Suprapubic skin (tissue), 4 donors: ENCODE measurements around the gene LMNTD1. TPM values are rescaled to one million over a fixed set of nuclear protein-coding genes. Genes with fewer than 3 reads are reported as not detected.

Source experiments
- DNase-seq, 2 donors: peaks; one replicate each; pipeline ENCODE4 v3.0.0-alpha.2; 2019; ENCODE audit warnings: low spot score in 2 of 2
- H3K27ac ChIP-seq: fragments of 200-600 bp; sonication (generic); one replicate; pipeline ENCODE4 v1.5.1; 2019
- H3K27me3 ChIP-seq: fragments of 200-600 bp; sonication (generic); one replicate; pipeline ENCODE4 v1.5.1; 2019
- H3K36me3 ChIP-seq: fragments of 200-600 bp; sonication (generic); one replicate; pipeline ENCODE4 v1.5.1; 2019
- H3K4me1 ChIP-seq: fragments of 200-600 bp; sonication (generic); one replicate; pipeline ENCODE4 v1.5.1; 2019
- H3K4me3 ChIP-seq: fragments of 200-600 bp; sonication (generic); one replicate; pipeline ENCODE4 v1.5.1; 2019; ENCODE audit warnings: mild to moderate bottlenecking
- H3K9me3 ChIP-seq: fragments of 200-600 bp; sonication (generic); one replicate; pipeline ENCODE4 v1.5.1; 2019
- EP300 ChIP-seq: sonication (generic); formaldehyde crosslinking; IDR thresholded peaks from one replicate; pipeline ENCODE4 v1.6.1; 2017; ENCODE audit warnings: antibody characterized with exemption
- POLR2A ChIP-seq, 2 donors: fragments of 450-650 bp; IDR thresholded peaks; one replicate each; pipeline ENCODE4 v1.6.1; 2017; ENCODE audit warnings: antibody characterized with exemption in 2 of 2, mild to moderate bottlenecking in 2 of 2, moderate library complexity in 2 of 2
- POLR2AphosphoS5 ChIP-seq, 3 donors: sonication (generic); formaldehyde crosslinking; IDR thresholded peaks; one replicate each; pipeline ENCODE4 v1.6.1; 2017; ENCODE audit warnings: antibody characterized with exemption in 3 of 3
- WGBS: methylation state at CpG from one replicate; pipeline ENCODE4 v1.1.5; 2018; 5-methylcytosine and 5-hydroxymethylcytosine counted together
- total RNA-seq, 4 donors: library from RNA; depleted of rRNA; stranded (reverse); fragments of >200 nt; gene quantifications; one replicate each; pipeline ENCODE4 v1.1.0, GENCODE V29; 2016
- TF ChIP-seq, protein P1 (sequence below), 2 donors: fragments of 200-600 bp in 1 of 2; fragments of 450-650 bp in 1 of 2; sonication (generic) in 1 of 2; IDR thresholded peaks; one replicate each; pipeline ENCODE4 v1.5.1; 2016 to 2019; ENCODE audit warnings: antibody characterized with exemption in 2 of 2, mild to moderate bottlenecking in 1 of 2, moderate library complexity in 1 of 2

The LMNTD1 gene
- total RNA-seq, 4 donors from 2014 or later: 2.7 TPM; not detected in 3

DNA sequence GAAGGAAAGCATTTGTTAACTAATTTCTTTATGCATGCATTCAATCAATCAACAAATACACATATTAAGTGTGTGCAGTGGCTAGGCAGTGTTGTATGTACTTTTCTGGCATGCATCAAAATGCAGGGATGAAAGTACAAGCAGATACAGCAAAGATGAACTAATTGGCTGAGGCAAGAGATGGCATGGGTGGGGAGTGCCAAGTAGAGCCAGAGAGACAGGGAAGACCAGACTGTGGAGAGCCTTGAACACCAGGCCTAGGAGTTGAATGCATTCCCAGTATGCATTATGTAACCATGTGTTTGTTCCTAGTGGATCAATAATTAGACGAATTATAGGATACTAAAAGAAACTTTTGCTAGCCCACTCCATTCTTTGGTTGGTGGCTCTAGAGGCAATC is 17.3 kb upstream of the LMNTD1 start:
- TF ChIP-seq, protein P1, sequence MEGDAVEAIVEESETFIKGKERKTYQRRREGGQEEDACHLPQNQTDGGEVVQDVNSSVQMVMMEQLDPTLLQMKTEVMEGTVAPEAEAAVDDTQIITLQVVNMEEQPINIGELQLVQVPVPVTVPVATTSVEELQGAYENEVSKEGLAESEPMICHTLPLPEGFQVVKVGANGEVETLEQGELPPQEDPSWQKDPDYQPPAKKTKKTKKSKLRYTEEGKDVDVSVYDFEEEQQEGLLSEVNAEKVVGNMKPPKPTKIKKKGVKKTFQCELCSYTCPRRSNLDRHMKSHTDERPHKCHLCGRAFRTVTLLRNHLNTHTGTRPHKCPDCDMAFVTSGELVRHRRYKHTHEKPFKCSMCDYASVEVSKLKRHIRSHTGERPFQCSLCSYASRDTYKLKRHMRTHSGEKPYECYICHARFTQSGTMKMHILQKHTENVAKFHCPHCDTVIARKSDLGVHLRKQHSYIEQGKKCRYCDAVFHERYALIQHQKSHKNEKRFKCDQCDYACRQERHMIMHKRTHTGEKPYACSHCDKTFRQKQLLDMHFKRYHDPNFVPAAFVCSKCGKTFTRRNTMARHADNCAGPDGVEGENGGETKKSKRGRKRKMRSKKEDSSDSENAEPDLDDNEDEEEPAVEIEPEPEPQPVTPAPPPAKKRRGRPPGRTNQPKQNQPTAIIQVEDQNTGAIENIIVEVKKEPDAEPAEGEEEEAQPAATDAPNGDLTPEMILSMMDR (IDR thresholded peaks at IDR 0.05): no peak
- no peak for TF ChIP-seq EP300
- no peak for TF ChIP-seq POLR2A (IDR thresholded peaks at IDR 0.05)
- no peak for TF ChIP-seq POLR2AphosphoS5 (IDR thresholded peaks at IDR 0.05)

DNA sequence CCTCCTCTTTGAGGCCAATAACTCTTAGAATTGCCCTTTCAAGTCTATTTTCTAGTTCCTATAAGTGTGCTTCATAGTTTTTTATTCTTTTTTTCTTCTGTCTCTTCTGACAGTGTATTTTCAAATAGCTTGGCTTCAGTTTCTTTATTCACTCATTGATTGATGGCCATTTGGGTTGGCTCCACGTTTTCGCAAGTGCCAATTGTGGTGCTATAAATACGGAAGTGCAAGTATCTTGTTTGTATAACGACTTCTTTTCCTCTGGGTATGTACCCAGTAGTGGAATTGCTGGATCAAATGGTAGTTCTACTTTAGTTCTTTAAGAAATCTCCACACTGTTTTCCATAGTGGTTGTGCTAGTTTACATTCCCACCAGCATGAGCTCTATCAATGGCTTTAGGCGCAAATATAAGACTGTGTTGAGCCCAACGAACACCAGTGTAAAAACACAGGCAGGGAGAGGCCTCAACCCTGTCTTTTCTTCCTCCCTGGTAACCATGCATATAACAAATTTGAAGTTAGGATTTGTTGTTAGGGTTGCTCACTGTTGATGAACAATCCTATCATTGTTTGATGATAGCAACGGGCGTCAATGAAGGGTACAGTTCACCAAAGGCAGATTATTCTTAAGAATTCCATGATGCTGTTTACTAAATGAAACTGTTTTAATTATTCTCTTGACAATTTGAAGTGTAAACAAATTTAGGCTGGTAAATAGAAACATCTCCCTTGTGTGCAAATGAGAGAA is 13.3 kb upstream of the LMNTD1 start:
- no peak overlapping the region for H3K4me3 ChIP-seq
- DNase-seq: no peak
- H3K4me1 ChIP-seq: peaks cover 3% of the 10 kb centered on the region
- H3K36me3 ChIP-seq: no peaks in the 10 kb centered on the region
- 63% methylated on average over 8 of the region's 8 CpGs for WGBS
- H3K27ac ChIP-seq: no peak overlapping the region
- H3K9me3 ChIP-seq: no peaks in the 10 kb centered on the region
- H3K27me3 ChIP-seq: no peaks in the 10 kb centered on the region
- TF ChIP-seq POLR2AphosphoS5 (IDR thresholded peaks at IDR 0.05) (no peak), EP300 (no peak), POLR2A (IDR thresholded peaks at IDR 0.05) (no peak)
- TF ChIP-seq, protein P1 (IDR thresholded peaks at IDR 0.05): no peak

More for the DNA sequence above, 17.3 kb upstream of the LMNTD1 start:
- no peaks in the 10 kb centered on the region for H3K27me3 ChIP-seq
- no peak for DNase-seq
- no peak overlapping the region for H3K4me3 ChIP-seq
- peaks cover 22% of the 10 kb centered on the region for H3K4me1 ChIP-seq
- 53% methylated on average over 1 of the region's 1 CpG for whole genome bisulfite sequencing
- H3K27ac ChIP-seq: no peak overlapping the region
- no peaks in the 10 kb centered on the region for H3K9me3 ChIP-seq
- H3K36me3 ChIP-seq: no peaks in the 10 kb centered on the region

DNA sequence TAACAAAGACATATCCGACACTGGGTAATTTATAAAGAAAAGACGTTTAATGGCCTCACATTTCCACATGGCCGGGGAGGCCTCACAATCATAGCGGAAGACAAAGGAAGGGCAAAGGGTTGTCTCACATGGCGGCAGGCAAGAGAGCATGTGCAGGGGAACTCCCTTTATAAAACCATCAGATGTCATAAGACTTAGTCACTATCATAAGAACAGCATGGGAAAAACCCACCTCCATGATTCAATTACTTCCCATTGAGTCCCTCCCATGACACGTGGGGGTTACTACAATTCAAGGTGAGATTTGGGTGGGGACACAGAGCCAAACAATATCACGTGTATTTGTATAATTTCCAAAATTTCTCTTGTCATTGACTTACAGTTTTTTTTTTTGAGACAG is 5.5 kb upstream of the LMNTD1 start:
- no peaks in the 10 kb centered on the region for H3K4me1 ChIP-seq
- no peaks in the 10 kb centered on the region for H3K27me3 ChIP-seq
- 89% methylated on average over 7 of the region's 7 CpGs for WGBS
- TF ChIP-seq POLR2AphosphoS5 (IDR thresholded peaks at IDR 0.05) (no peak), EP300 (no peak), POLR2A (IDR thresholded peaks at IDR 0.05) (no peak)
- no peak overlapping the region for H3K27ac ChIP-seq
- no peak for DNase-seq
- no peak overlapping the region for H3K4me3 ChIP-seq
- H3K9me3 ChIP-seq: no peaks in the 10 kb centered on the region
- H3K36me3 ChIP-seq: no peaks in the 10 kb centered on the region

DNA sequence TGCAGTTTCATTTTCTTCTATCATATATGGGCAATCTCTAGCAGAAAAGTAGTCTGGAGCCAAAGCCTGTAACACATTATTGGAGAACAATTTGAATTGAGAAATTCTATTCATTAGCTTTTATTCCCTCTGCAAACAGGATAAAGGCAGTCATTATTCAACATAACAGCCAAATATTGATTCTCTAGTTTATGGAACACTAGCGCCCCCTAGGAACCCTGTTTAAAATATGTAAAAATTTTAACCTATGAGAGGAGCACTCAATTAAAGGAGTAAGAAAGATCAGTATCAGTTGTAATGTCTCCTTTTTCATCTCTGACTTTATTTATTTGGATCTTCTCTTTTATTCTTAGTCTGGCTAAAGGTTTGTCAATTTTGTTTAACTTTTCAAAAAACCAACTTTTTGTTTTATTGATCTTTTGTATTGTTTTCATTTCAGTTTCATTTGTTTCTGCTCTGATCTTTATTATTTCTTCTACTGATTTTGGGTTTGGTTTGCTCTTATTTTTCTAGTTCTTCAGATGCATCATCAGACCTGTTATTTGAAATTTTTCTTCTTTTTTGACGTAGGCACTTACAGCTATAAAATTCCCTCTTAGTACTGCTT is 4.8 kb upstream of the LMNTD1 start:
- no peak overlapping the region for H3K4me3 ChIP-seq
- H3K9me3 ChIP-seq: no peaks in the 10 kb centered on the region
- H3K36me3 ChIP-seq: no peaks in the 10 kb centered on the region
- no peak for DNase-seq
- no peaks in the 10 kb centered on the region for H3K4me1 ChIP-seq
- no peaks in the 10 kb centered on the region for H3K27me3 ChIP-seq
- no peak overlapping the region for H3K27ac ChIP-seq
- 33% methylated on average over 2 of the region's 2 CpGs for WGBS
- TF ChIP-seq, protein P1 (IDR thresholded peaks at IDR 0.05): peak in 1 of 2 donors; percentile 28
- no peak for TF ChIP-seq POLR2A (IDR thresholded peaks at IDR 0.05)

DNA sequence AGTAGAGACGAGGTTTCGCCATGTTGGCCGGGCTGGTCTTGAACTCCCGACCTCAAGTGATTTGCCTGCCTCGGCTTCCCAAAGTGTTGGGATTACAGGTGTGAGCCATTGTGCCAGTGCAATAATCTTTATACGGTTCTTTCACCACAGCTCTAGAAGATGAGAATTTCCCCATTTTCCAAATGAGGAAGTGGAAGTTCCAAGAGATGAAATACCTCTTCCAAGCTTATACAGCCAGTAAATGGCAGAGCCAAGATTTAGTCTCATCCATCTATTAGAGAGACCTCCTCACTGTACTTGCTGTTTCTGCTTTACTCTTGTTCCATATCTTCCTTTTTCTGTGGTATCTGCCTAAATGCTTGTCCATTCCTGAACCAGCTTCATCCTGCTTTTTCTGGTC is 3.1 kb upstream of the LMNTD1 start:
- Histone ChIP-seq H3K9me3 (no peaks in the 10 kb centered on the region), H3K27me3 (no peaks in the 10 kb centered on the region), H3K4me1 (no peaks in the 10 kb centered on the region), H3K27ac (no peak overlapping the region), H3K4me3 (no peak overlapping the region), H3K36me3 (no peaks in the 10 kb centered on the region)
- 94% methylated on average over 6 of the region's 6 CpGs for WGBS
- TF ChIP-seq, protein P1 (IDR thresholded peaks at IDR 0.05): no peak
- TF ChIP-seq POLR2A (IDR thresholded peaks at IDR 0.05) (no peak), POLR2AphosphoS5 (IDR thresholded peaks at IDR 0.05) (no peak), EP300 (no peak)
- DNase-seq: no peak
